Dedifferentiated amniotic fluid mesenchymal stem cell (primary cell): ENCODE measurements around the gene PSORS1C2.
"Not testable (repeated sequence)": the region's sequence is repeated elsewhere in the genome, so short reads cannot be mapped to it uniquely, and the experiment has no call there.

ENCODE experiments used
- DNase-seq: peaks from one replicate; pipeline ENCODE4 v3.0.0-alpha.2; 2016; ENCODE audit errors: extremely low spot score

PSORS1C2 gene

GRCh38 chr6:31138982-31139381 lies at the start of gene PSORS1C2:
PSORS1C2 (minus strand) TSS chr6:31139066; CDS start chr6:31139026, 40 bp downstream.
- no peak for DNase-seq

GRCh38 chr6:31187780-31188194 lies 48.9 kb upstream of the PSORS1C2 start:
- no peak for DNase-seq

- no peak for DNase-seq
Observed at GRCh38 chr6:31186052-31186734, 47.3 kb upstream of the PSORS1C2 start.

GRCh38 chr6:31185695-31186051 lies 46.8 kb upstream of the PSORS1C2 start:
- DNase-seq: not testable (repeated sequence)

- not testable (repeated sequence) for DNase-seq
Observed at GRCh38 chr6:31183859-31184258, 45.0 kb upstream of the PSORS1C2 start.

GRCh38 chr6:31183287-31183686 lies 44.4 kb upstream of the PSORS1C2 start:
- DNase-seq: not testable (repeated sequence)

- no peak for DNase-seq
Observed at GRCh38 chr6:31180500-31180899, 41.6 kb upstream of the PSORS1C2 start.

- DNase-seq: no peak
Observed at GRCh38 chr6:31179896-31180295, 41.0 kb upstream of the PSORS1C2 start.

GRCh38 chr6:31179042-31179386 lies 40.1 kb upstream of the PSORS1C2 start:
- no peak for DNase-seq

GRCh38 chr6:31178143-31179041 lies 39.5 kb upstream of the PSORS1C2 start:
- no peak for DNase-seq

- DNase-seq: peak; percentile 16
Observed at GRCh38 chr6:31175971-31176370, 37.1 kb upstream of the PSORS1C2 start.

GRCh38 chr6:31174378-31174777 lies 35.5 kb upstream of the PSORS1C2 start:
- DNase-seq: no peak

GRCh38 chr6:31173406-31173805 lies 34.5 kb upstream of the PSORS1C2 start:
- DNase-seq: no peak

GRCh38 chr6:31172973-31173384 lies 34.1 kb upstream of the PSORS1C2 start:
- no peak for DNase-seq

GRCh38 chr6:31171931-31172905 lies 33.4 kb upstream of the PSORS1C2 start:
- no peak for DNase-seq

- no peak for DNase-seq
Observed at GRCh38 chr6:31170987-31171671, 32.3 kb upstream of the PSORS1C2 start.

GRCh38 chr6:31170600-31170881 lies 31.7 kb upstream of the PSORS1C2 start, which contains the start of gene POU5F1:
POU5F1 (minus strand) TSS chr6:31170682; CDS start chr6:31170620, 62 bp downstream.
- DNase-seq: no peak

- not testable (repeated sequence) for DNase-seq
Observed at GRCh38 chr6:31169858-31170599, 31.2 kb upstream of the PSORS1C2 start.

- no peak for DNase-seq
Observed at GRCh38 chr6:31169123-31169857, 30.4 kb upstream of the PSORS1C2 start.

GRCh38 chr6:31168606-31169005 lies 29.7 kb upstream of the PSORS1C2 start:
- no peak for DNase-seq
